G401 (cell line): Measurements from ENCODE around the gene LECT2. TPM values are rescaled to one million over a fixed set of nuclear protein-coding genes. Genes with fewer than 3 reads are reported as not detected.

ENCODE experiments used
- DNase-seq: peaks from one replicate; pipeline ENCODE4 v3.0.0-alpha.2; 2015; ENCODE audit warnings: low spot score
- in situ Hi-C: cut with HindIII; loops from 2 replicates; pipeline ENCODE4 v1.10.0; 2016; ENCODE audit warnings: low sequenced_read_pairs, mixed read lengths
- total RNA-seq: library from RNA; depleted of rRNA; stranded (reverse); fragments of >200 nt; shearing (Covaris generic); gene quantifications from 2 replicates; pipeline ENCODE4 v1.2.3, GENCODE V29; 2014

LECT2 gene
- total RNA-seq, 1 experiment from 2014 or later = not detected

DNA sequence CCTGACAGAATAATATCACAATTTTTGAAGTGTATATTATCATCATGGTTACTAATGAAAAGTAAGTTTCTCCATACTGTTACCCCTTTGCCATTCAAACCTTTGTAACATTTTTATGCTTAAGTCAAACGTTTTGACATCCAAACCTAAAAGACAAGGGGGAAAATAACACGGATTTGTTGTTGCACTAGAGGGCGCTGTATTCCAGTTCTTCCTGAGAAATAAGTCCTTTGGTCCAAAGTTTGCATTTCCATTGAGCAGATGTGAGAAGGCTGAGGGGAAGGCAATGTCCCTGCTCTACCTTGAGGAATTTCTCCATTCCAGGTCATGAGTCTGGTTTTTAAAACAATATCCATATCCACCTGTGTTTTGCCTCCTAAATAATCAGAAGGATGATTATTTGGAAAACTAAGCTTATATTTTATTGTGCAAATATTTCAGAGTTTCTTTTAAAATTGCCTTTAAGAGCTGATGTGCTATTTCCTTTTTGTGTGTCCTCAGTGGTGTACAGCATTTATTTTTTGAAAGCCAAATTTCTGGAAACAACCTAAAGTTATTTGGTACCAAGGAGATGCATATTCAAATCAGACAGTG lies 9.7 kb downstream of the LECT2 start:
- in situ Hi-C loops = no loop called here
- DNase-seq = peak; percentile 73

GRCh38 chr5:135944564-135944963 lies 10.2 kb downstream of the LECT2 start:
- in situ Hi-C loops = no loop called here
- DNase-seq = no peak

DNA sequence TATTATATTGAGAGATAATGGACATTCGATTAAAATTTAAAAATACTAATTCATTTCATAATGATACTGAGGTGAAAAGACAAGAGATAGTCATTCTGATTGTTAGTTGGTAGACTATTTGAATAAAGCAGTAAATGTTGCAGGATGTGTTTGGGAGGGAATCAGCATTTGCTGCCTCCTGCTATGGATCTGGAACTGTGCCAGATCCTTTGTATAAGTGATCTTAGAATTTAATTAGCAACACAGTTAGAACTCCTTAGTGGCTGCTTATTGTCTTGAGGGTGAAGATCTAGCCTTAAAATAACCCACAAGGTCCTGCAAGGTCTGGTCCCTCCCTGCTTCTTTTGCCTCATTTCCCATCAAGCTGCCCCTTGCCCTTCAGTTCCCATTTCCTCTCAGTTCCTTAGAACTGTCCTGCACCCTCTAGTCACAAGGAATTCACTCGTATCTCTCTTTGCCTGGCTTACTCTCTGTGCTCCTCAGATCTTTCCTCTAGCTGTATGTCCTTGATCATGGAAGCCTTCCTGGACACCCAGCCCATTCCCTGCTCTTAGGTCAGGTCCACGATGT lies 12.5 kb downstream of the LECT2 start:
- in situ Hi-C loops = no loop called here
- DNase-seq = peak; percentile 13

- DNase-seq = no peak
- in situ Hi-C loops = no loop called here
These were observed 13.1 kb downstream of the LECT2 start for GRCh38 chr5:135941711-135942110.

DNA sequence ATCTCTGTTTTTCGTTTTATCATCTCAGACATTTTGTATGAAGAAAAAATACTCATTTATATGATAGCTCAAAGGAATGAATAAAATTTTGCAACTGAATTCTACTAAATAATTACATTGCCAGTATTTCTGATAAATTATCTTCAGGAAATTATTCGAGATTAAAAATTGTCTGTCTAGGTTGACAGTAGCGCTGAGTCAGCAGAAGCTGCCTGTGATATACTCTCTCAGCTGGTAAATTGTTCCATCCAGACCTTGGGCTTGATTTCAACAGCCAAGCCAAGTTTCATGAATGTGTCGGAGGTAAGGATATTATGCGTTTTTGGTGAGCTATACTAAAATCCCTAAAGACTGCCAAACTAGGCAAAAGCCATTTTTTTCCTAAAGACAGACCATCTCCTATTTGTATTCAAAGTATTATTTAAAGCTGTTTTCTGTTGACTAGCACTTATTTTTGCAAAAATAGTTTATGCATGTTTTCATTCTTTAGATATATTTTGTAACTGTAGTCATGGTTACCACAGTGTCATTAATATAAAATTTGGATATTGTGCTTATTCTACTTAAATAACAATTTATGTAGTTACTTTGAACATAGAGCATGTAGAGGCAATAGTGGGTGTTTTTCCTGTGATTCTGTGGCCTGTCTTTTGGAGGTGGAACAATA lies 17.4 kb downstream of the LECT2 start:
- in situ Hi-C loops = no loop called here
- no peak for DNase-seq

DNA sequence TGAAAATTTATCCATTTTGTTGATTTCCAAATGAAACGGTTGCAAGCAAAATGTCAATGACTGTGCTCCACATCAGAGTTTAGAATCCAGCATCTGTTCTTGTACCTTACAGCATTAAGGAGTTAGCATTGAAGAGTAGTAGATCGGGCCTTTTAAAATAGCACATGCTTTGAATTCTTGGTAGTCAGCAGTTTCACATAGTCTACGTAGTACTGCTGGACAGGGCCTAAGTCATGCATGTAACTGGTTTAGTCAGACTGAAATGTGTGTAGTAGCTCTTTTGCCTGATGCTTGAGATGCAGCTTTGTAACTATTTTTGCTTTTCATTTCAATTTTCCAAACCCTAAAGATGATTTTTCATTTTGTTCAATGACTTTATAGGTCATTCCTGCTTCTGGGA lies 19.8 kb downstream of the LECT2 start:
- in situ Hi-C loops = no loop called here
- no peak for DNase-seq

- in situ Hi-C loops = no loop called here
- no peak for DNase-seq
These were observed 23.9 kb downstream of the LECT2 start for GRCh38 chr5:135930949-135931295.

DNA sequence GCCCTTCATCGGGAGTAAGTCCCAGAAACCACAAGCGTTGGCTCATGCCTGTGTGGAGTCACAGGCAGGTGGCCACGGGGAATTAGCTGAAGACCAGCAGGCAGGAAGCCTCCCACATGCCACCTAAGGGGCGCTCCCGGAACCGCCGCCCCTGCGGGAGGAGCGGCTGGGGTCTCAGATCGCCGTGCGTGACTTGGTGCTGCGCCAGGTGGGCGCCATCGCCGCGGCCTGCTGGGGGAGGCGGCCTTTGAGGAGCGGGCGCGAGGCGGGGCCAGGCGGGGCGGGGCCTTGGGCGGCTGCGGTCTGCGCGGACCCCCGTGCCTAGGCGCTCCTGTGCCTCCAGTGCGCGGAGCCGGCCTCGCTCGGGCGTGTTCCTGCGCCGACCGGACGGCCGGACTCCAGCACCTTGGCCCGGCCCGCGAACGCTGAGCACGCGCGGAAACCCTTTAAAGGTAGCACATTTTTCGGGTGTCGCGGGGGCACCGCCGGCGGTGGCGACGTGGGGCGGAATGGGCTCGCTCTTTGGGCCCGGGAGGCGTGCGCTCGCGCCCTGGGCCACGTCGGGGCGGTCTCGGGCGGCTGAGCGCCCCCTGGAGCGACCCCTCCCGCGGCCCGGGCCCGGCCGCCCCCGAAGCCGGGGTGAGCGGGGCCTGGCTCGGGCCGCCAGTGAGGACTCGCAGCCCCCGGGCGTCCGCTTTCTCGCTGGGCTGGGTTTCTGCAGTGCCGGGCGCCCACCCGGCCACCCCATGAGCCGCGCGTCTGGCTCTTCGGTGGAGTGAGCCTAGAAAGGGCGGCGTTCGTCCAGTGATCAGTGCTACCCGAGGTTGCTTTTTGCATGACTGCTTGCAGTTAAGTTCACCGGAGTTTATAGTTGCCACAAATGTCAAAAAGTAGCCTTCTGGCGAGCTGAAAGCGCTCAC lies 24.5 kb downstream of the LECT2 start:
- in situ Hi-C loops = no loop called here
- no peak for DNase-seq

DNA sequence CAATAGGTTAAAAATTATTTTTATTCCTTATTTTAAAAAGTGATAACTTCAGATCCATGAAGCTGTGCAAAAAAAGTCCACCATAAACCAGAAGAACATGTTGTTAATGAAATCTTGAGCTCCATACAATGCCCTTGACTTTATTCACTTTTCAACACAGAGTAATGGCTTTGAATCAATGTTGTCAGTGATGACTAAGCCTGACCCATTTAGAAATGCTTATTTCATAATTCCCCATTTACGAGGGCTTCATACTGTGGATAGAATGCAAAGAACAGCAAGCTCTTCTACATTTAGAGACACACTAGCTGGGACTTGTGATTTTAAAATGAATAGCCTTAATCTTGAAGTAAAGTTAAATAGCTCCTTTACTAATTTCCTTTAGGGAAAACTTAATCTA lies 33.4 kb downstream of the LECT2 start:
- in situ Hi-C loops = no loop called here
- DNase-seq = no peak

- no peak for DNase-seq
- in situ Hi-C loops = no loop called here
These were observed 34.6 kb downstream of the LECT2 start for GRCh38 chr5:135920199-135920598.

DNA sequence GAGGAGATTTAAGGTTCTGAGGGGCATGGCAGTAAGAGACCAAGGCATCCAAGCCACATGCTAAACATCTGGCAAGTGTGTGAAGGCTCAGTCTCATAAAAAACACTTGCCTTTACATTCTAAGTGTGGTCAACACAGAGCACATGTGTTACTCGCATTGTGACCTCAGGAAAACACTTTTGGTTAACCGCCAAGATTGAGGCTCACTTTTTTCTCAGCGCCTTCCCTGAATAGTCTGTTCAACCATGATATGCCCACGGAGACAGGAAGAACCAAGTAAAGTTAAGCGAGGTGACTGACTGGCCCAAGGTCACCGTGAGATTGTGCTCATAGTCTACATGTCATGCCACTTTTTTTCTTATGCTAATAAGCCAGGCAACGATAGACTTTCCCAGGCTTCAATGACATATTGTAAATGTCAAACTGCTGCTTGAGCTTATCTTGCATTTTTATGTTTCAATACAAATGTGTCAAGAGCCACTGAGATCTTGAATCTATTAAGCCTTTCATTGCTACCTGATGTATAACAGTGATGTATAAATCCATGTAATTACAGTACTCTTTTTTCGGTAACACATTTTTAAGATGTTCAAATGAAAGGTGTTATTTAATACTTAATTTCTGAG lies 38.0 kb downstream of the LECT2 start:
- in situ Hi-C loops = no loop called here
- DNase-seq = no peak

GRCh38 chr5:135915466-135916001 lies 39.2 kb downstream of the LECT2 start:
- DNase-seq = no peak
- in situ Hi-C loops = no loop called here

DNA sequence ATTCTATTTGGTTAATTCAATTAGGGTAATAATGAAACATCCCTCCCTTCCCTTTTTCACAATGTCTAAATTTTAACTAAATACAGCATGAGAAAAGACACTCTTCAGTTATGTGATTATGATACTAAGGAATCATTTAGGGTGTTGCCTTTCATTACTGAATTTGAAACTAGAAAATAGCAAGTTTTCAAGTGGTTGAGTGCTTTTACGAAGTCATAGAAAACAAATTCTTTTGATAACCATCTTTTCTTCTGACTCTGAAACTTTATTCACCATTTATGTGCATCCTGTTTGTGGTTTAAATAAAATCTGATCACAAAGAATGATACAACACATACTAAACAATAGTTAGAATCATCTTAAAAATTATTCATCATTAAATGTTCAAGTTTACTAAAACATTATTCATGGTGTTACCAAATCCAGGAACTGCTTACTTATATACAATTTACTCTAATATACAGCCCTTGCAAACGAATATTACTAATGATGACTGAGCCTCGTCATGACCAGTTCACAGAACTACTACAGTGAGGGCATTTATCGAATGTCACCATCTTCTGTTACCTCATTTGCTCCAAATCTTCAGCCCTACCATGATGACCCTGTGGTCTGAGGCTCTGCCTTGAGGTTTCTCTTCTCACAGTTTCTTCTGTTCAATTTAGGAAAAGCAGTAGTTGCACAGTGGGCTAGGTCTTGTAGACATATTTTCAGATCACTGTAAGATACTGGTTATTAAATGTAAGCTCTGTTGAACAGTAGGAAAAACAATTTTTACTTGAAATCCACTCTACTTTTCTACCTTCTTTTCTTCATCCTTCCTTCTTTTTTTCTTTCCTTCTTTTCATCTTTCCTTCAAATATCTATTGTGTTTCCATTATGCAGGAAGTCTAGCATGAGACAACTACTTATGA lies 40.8 kb downstream of the LECT2 start:
- in situ Hi-C loops = no loop called here
- DNase-seq = no peak

DNA sequence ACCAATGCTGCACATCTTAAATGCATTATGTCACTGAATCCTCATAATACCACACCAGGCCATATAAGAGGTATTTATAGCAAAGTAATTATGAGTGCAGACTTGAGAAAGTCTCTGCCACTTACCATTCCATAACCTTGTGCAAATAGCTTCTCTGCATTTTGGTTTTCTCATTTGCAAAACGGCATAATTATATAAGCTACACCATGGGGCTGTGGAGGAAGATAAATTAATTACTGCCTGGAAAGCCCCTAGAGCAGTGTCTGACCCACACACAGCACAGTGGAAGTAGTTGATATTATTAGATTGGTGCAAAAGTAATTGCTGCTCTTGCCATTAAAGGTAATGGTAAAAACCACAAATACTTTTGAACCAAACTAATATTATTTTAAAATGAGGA lies 49.6 kb downstream of the LECT2 start:
- in situ Hi-C loops = no loop called here
- DNase-seq = no peak

- DNase-seq = no peak
- in situ Hi-C loops = no loop called here
These were observed 53.1 kb downstream of the LECT2 start for GRCh38 chr5:135901633-135902032.

DNA sequence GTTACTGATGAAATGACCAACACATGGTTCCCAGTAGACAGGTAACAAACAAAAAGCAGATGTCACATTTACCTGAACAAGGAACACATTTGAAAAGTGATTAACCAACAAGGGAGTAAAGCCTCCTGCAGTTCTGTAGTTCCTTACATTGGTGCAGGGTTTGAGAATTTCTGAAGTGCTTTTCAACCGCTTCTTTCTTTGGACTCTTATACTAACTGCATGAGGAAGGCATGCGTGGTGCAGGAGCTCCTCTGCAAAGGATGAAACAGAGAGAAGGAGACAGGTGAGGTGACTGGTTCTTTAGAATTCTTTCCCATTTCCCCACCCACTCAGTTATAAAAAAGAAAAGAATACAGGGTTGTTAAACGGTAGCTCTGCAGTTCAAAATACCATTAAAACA lies 54.5 kb downstream of the LECT2 start:
- DNase-seq = no peak
- in situ Hi-C loops = no loop called here

GRCh38 chr5:135898651-135899050 lies 56.1 kb downstream of the LECT2 start:
- in situ Hi-C loops = no loop called here

More at GRCh38 chr5:135898651-135899050, 56.1 kb downstream of the LECT2 start:
- DNase-seq = no peak
